H9 (cell line): ENCODE measurements around the gene STARD10. TPM values are rescaled to one million over a fixed set of nuclear protein-coding genes. Genes with fewer than 3 reads are reported as not detected.

Source experiments
- DNase-seq: peaks from one replicate; pipeline ENCODE4 v3.0.0-alpha.2; 2017
- H2AFZ ChIP-seq: one replicate; pipeline ENCODE4 v1.6.1; 2013; ENCODE audit warnings: mild to moderate bottlenecking, low read length, control low read depth, moderate library complexity
- H2AK5ac ChIP-seq: 2 replicates; pipeline ENCODE4 v1.6.1; 2013; ENCODE audit warnings: low read length, control low read depth, mixed read lengths; ENCODE audit not compliant: insufficient read length
- H2BK120ac ChIP-seq: one replicate; pipeline ENCODE4 v1.6.1; 2013; ENCODE audit warnings: low read depth, mild to moderate bottlenecking, low read length, control low read depth, inconsistent platforms; ENCODE audit not compliant: poor library complexity, severe bottlenecking
- H2BK12ac ChIP-seq: 2 replicates; pipeline ENCODE4 v1.6.1; 2013; ENCODE audit warnings: low read length, control low read depth, mixed read lengths, low read depth; ENCODE audit not compliant: insufficient read length
- H2BK15ac ChIP-seq: 2 replicates; pipeline ENCODE4 v1.6.1; 2013; ENCODE audit warnings: low read depth, low read length, control low read depth
- H2BK20ac ChIP-seq: one replicate; pipeline ENCODE4 v1.6.1; 2013; ENCODE audit warnings: low read depth, mild to moderate bottlenecking, low read length, control low read depth, inconsistent platforms; ENCODE audit not compliant: poor library complexity, severe bottlenecking
- H2BK5ac ChIP-seq: 2 replicates; pipeline ENCODE4 v1.6.1; 2013; ENCODE audit warnings: low read length, control low read depth, mixed read lengths; ENCODE audit not compliant: insufficient read length
- H3K14ac ChIP-seq: 2 replicates; pipeline ENCODE4 v1.6.1; 2013; ENCODE audit warnings: low read length, control low read depth; ENCODE audit not compliant: insufficient read depth
- H3K18ac ChIP-seq: 2 replicates; pipeline ENCODE4 v1.6.1; 2013; ENCODE audit warnings: low read depth, mild to moderate bottlenecking, mixed read lengths, low read length, control low read depth; ENCODE audit not compliant: insufficient read length
- H3K23ac ChIP-seq: 2 replicates; pipeline ENCODE4 v1.6.1; 2013; ENCODE audit warnings: low read length, control low read depth, mixed read lengths, low read depth; ENCODE audit not compliant: insufficient read length
- H3K23me2 ChIP-seq: 2 replicates; pipeline ENCODE4 v1.6.1; 2013; ENCODE audit warnings: low read depth, mild to moderate bottlenecking, mixed read lengths, low read length, control low read depth; ENCODE audit not compliant: insufficient read length, poor library complexity, severe bottlenecking
- H3K27ac ChIP-seq: 2 replicates; pipeline ENCODE4 v1.5.1; 2013; ENCODE audit warnings: low read length, control low read depth, mixed read lengths, low read depth; ENCODE audit not compliant: insufficient read length
- H3K27me3 ChIP-seq: 2 replicates; pipeline ENCODE4 v1.6.1; 2013; ENCODE audit warnings: low read length, control low read depth, inconsistent platforms; ENCODE audit not compliant: insufficient read depth
- H3K4ac ChIP-seq: 2 replicates; pipeline ENCODE4 v1.6.1; 2013; ENCODE audit warnings: low read depth, mild to moderate bottlenecking, control low read depth, inconsistent platforms, low read length, moderate library complexity
- H3K4me1 ChIP-seq: 2 replicates; pipeline ENCODE4 v1.6.1; 2013; ENCODE audit warnings: low read length, control low read depth, inconsistent platforms; ENCODE audit not compliant: insufficient read depth
- H3K4me2 ChIP-seq: 2 replicates; pipeline ENCODE4 v1.6.1; 2013; ENCODE audit warnings: low read length, control low read depth, mixed read lengths; ENCODE audit not compliant: insufficient read length, insufficient read depth
- H3K56ac ChIP-seq: 2 replicates; pipeline ENCODE4 v1.6.1; 2013; ENCODE audit warnings: low read depth, mild to moderate bottlenecking, mixed read lengths, low read length, control low read depth; ENCODE audit not compliant: insufficient read length
- H3K79me1 ChIP-seq: 2 replicates; pipeline ENCODE4 v1.6.1; 2013; ENCODE audit warnings: low read depth, mild to moderate bottlenecking, moderate library complexity, low read length, control low read depth, inconsistent platforms; ENCODE audit not compliant: insufficient read depth, poor library complexity, severe bottlenecking
- H3K79me2 ChIP-seq: 2 replicates; pipeline ENCODE4 v1.6.1; 2013; ENCODE audit warnings: low read length, control low read depth, inconsistent platforms; ENCODE audit not compliant: insufficient read depth
- H3K9ac ChIP-seq: 2 replicates; pipeline ENCODE4 v1.6.1; 2013; ENCODE audit warnings: low read length, control low read depth, mixed read lengths; ENCODE audit not compliant: insufficient read length; ENCODE audit errors: extremely low read depth
- H3K9me3 ChIP-seq: one replicate; pipeline ENCODE4 v1.6.1; 2013; ENCODE audit warnings: low read depth, low read length, inconsistent platforms; ENCODE audit not compliant: control insufficient read depth
- H3T11ph ChIP-seq: one replicate; pipeline ENCODE4 v1.6.1; 2013; ENCODE audit warnings: mild to moderate bottlenecking, low read length, control low read depth, inconsistent platforms
- H4K20me1 ChIP-seq: one replicate; pipeline ENCODE4 v1.6.1; 2013; ENCODE audit not compliant: control insufficient read depth, insufficient read length, insufficient read depth
- H4K5ac ChIP-seq: 2 replicates; pipeline ENCODE4 v1.6.1; 2013; ENCODE audit warnings: low read depth, mild to moderate bottlenecking, mixed read lengths, low read length, control low read depth; ENCODE audit not compliant: insufficient read length
- H4K8ac ChIP-seq: replicated peaks from 2 replicates; pipeline ENCODE4 v1.6.1; 2013; ENCODE audit warnings: low read length, control low read depth, mixed read lengths, low read depth; ENCODE audit not compliant: insufficient read length
- H4K91ac ChIP-seq: 2 replicates; pipeline ENCODE4 v1.6.1; 2013; ENCODE audit warnings: low read depth, mild to moderate bottlenecking, moderate library complexity, mixed read lengths, low read length, control low read depth; ENCODE audit not compliant: insufficient read length
- H3K27ac Mint-ChIP-seq, 3 experiments: 2 replicates in 2 of 3; 3 replicates in 1 of 3; pipeline ENCODE4 v1.8.0; 2020 to 2021; ENCODE audit warnings: mixed read lengths in 3 of 3, mild to moderate bottlenecking in 1 of 3, moderate library complexity in 1 of 3
- H3K27me3 Mint-ChIP-seq: 2 replicates; pipeline ENCODE4 v1.8.0; 2021; ENCODE audit warnings: low read depth, mild to moderate bottlenecking, moderate library complexity, mixed read lengths
- H3K36me3 Mint-ChIP-seq, 3 experiments: 2 replicates in 2 of 3; 3 replicates in 1 of 3; pipeline ENCODE4 v1.8.0; 2020 to 2021; ENCODE audit warnings: low read depth in 3 of 3, mixed read lengths in 3 of 3; ENCODE audit not compliant: insufficient read depth in 1 of 3
- H3K4me1 Mint-ChIP-seq, 2 experiments: 2 replicates each; pipeline ENCODE4 v1.8.0; 2020; ENCODE audit warnings: mixed read lengths in 2 of 2
- H3K4me3 Mint-ChIP-seq, 2 experiments: 2 replicates in 1 of 2; 3 replicates in 1 of 2; pipeline ENCODE4 v1.8.0; 2020 to 2021; ENCODE audit warnings: mild to moderate bottlenecking in 2 of 2, mixed read lengths in 2 of 2, moderate library complexity in 1 of 2
- H3K9me3 Mint-ChIP-seq, 2 experiments: 2 replicates in 1 of 2; 3 replicates in 1 of 2; pipeline ENCODE4 v1.8.0; 2020; ENCODE audit warnings: mild to moderate bottlenecking in 2 of 2, mixed read lengths in 2 of 2, moderate library complexity in 1 of 2
- WGBS: extraction: QIAGEN DNeasy Blood & Tissue Kit; methylation state at CpG from one replicate; pipeline ENCODE4 v1.1.7; 2013; ENCODE audit warnings: missing lambda C conversion rate, low lambda C conversion rate, mixed read lengths; ENCODE audit not compliant: insufficient read length; ENCODE audit errors: extremely low coverage; 5-methylcytosine and 5-hydroxymethylcytosine counted together
- total RNA-seq: library from RNA; stranded (reverse); gene quantifications from 2 replicates; pipeline ENCODE4 v1.2.1, GENCODE V29; 2021
- TF ChIP-seq, protein P1 (sequence below): fragments of 200-600 bp; sonication (generic); conservative IDR thresholded peaks from 3 replicates; pipeline ENCODE4 v1.8.0; 2021; ENCODE audit warnings: antibody characterized with exemption, mild to moderate bottlenecking

The STARD10 gene
- total RNA-seq, 1 experiment from 2014 or later = 24.4 TPM

DNA sequence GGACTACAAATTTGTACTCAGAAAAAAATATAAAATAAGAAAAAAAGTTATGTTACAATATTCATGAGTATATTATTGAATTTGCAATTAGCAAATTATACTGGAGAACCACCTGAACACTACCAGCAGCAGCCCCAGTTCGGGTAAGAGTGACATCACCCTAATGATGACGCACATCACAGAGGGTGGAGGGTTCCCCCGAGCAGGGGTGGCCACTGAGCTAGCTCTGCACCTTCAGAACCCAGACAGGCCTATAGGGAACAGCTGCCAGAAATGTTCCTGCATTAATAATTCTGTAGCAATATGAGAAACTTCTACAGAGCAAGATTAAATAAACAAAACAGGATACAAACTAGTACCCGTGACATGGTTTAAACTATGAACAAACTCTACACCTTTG, 24.2 kb downstream of the STARD10 start:
- Histone ChIP-seq H3K79me2 (no peaks in the 10 kb centered on the region), H2AK5ac (no peak overlapping the region), H3K27me3 (no peaks in the 10 kb centered on the region), H3K9ac (no peak overlapping the region), H2BK15ac (no peak overlapping the region), H2BK5ac (no peak overlapping the region), H3K79me1 (no peaks in the 10 kb centered on the region), H3K23ac (no peak overlapping the region), H3K4ac (no peak overlapping the region), H2AFZ (no peak overlapping the region), H4K91ac (no peak overlapping the region), H3K4me1 (no peaks in the 10 kb centered on the region), H3K27ac (no peak overlapping the region), H3K4me2 (no peak overlapping the region), H3K9me3 (no peaks in the 10 kb centered on the region), H2BK20ac (no peak overlapping the region), H3K18ac (no peak overlapping the region), H3K14ac (no peak overlapping the region), H4K20me1 (no peaks in the 10 kb centered on the region), H4K5ac (no peak overlapping the region), H4K8ac (no peak overlapping the region), H3T11ph (no peak overlapping the region), H2BK12ac (no peak overlapping the region), H3K56ac (no peak overlapping the region), H2BK120ac (no peak overlapping the region), H3K23me2 (no peaks in the 10 kb centered on the region)
- H3K4me1 Mint-ChIP-seq = peaks cover 24 to 46% of the 10 kb centered on the region in 2 experiments
- H3K27me3 Mint-ChIP-seq = no peaks in the 10 kb centered on the region; the same call in 1 of the 2 replicates
- no CpG with 5 or more reads among the region's 4 CpGs for WGBS
- H3K27ac Mint-ChIP-seq = no peak overlapping the region
- DNase-seq = no peak
- H3K36me3 Mint-ChIP-seq = no peaks in the 10 kb centered on the region
- no peaks in the 10 kb centered on the region for H3K9me3 Mint-ChIP-seq
- no peak overlapping the region for H3K4me3 Mint-ChIP-seq
- TF ChIP-seq, protein P1, sequence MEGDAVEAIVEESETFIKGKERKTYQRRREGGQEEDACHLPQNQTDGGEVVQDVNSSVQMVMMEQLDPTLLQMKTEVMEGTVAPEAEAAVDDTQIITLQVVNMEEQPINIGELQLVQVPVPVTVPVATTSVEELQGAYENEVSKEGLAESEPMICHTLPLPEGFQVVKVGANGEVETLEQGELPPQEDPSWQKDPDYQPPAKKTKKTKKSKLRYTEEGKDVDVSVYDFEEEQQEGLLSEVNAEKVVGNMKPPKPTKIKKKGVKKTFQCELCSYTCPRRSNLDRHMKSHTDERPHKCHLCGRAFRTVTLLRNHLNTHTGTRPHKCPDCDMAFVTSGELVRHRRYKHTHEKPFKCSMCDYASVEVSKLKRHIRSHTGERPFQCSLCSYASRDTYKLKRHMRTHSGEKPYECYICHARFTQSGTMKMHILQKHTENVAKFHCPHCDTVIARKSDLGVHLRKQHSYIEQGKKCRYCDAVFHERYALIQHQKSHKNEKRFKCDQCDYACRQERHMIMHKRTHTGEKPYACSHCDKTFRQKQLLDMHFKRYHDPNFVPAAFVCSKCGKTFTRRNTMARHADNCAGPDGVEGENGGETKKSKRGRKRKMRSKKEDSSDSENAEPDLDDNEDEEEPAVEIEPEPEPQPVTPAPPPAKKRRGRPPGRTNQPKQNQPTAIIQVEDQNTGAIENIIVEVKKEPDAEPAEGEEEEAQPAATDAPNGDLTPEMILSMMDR = no peak
